Suprapubic skin (tissue), 4 donors: ENCODE results near the gene UBAC1.

Experiments used
- CTCF ChIP-seq, 2 donors: fragments of 200-600 bp in 1 of 2; fragments of 450-650 bp in 1 of 2; sonication (generic) in 1 of 2; IDR thresholded peaks; one replicate each; pipeline ENCODE4 v1.5.1; 2016 to 2019; ENCODE audit warnings: antibody characterized with exemption in 2 of 2, mild to moderate bottlenecking in 1 of 2, moderate library complexity in 1 of 2
- EP300 ChIP-seq: sonication (generic); formaldehyde crosslinking; IDR thresholded peaks from one replicate; pipeline ENCODE4 v1.6.1; 2017; ENCODE audit warnings: antibody characterized with exemption
- POLR2A ChIP-seq, 2 donors: fragments of 450-650 bp; IDR thresholded peaks; one replicate each; pipeline ENCODE4 v1.6.1; 2017; ENCODE audit warnings: antibody characterized with exemption in 2 of 2, mild to moderate bottlenecking in 2 of 2, moderate library complexity in 2 of 2
- POLR2AphosphoS5 ChIP-seq, 3 donors: sonication (generic); formaldehyde crosslinking; IDR thresholded peaks; one replicate each; pipeline ENCODE4 v1.6.1; 2017; ENCODE audit warnings: antibody characterized with exemption in 3 of 3

GRCh38 chr9:135887021-135887507 is 74.1 kb downstream of the UBAC1 start:
- TF ChIP-seq CTCF (IDR thresholded peaks at IDR 0.05) = no peak
- TF ChIP-seq POLR2A (IDR thresholded peaks at IDR 0.05) = no peak
- no peak for TF ChIP-seq POLR2AphosphoS5 (IDR thresholded peaks at IDR 0.05)
- no peak for TF ChIP-seq EP300
